Right lobe of liver (tissue), 6 donors: Measurements from ENCODE around the gene GHR. TPM values are rescaled to one million over a fixed set of nuclear protein-coding genes. Genes with fewer than 3 reads are reported as not detected.

ENCODE experiments used
- ATAC-seq, 4 donors: fragments of 200-7000 bp; cut with Tn5 transposase; one replicate each; pipeline ENCODE4 v1.9.1; 2020; ENCODE audit warnings: mild to moderate bottlenecking in 4 of 4, moderate library complexity in 4 of 4
- DNase-seq, 3 donors: peaks; one replicate each; pipeline ENCODE4 v3.0.0-alpha.2; 2020
- H3K27ac ChIP-seq, 3 donors: fragments of 200-600 bp; one replicate each; pipeline ENCODE4 v1.8.0; 2022
- H3K27me3 ChIP-seq, 2 donors: fragments of 200-600 bp; one replicate each; pipeline ENCODE4 v1.8.0; 2022
- H3K36me3 ChIP-seq, 4 donors: fragments of 200-600 bp; sonication (generic) in 1 of 4; one replicate each; pipeline versions ENCODE4 v1.5.1 to v1.8.0; 2017 to 2022; ENCODE audit warnings: control low read depth in 1 of 4
- H3K4me1 ChIP-seq, 4 donors: fragments of 200-600 bp; sonication (generic) in 1 of 4; one replicate each; pipeline versions ENCODE4 v1.5.1 to v1.8.0; 2017 to 2022; ENCODE audit warnings: control low read depth in 1 of 4
- H3K4me3 ChIP-seq, 3 donors: fragments of 200-600 bp; one replicate each; pipeline ENCODE4 v1.8.0; 2022
- H3K9me3 ChIP-seq, 4 donors: fragments of 200-600 bp; sonication (generic) in 1 of 4; one replicate each; pipeline versions ENCODE4 v1.5.1 to v1.8.0; 2017 to 2022; ENCODE audit warnings: control low read depth in 1 of 4
- POLR2A ChIP-seq: fragments of 450-650 bp; IDR thresholded peaks from one replicate; pipeline ENCODE4 v1.6.1; 2017; ENCODE audit warnings: antibody characterized with exemption, mild to moderate bottlenecking
- WGBS: methylation state at CpG from one replicate; pipeline ENCODE4 v1.1.6; 2018; ENCODE audit warnings: low coverage, low lambda C conversion rate; ENCODE audit not compliant: insufficient coverage; ENCODE audit errors: missing lambda C conversion rate; 5-methylcytosine and 5-hydroxymethylcytosine counted together
- intact Hi-C, 2 donors: fragments of 100-400 bp; cut with DNase I; formaldehyde crosslinking; loops; one replicate each; pipeline versions ENCODE4 v1.11.2 to v1.14.1; 2022
- total RNA-seq, 6 experiments: library from RNA; depleted of rRNA in 2 of 6; stranded (reverse); fragments of >200 nt in 2 of 6; fragmentation: NEBNext Ultra II Directional in 3 of 6; extraction: Animal tissue kit (Norgen Biotek cat#: 25700) in 3 of 6; gene quantifications; one replicate each; pipeline versions ENCODE4 v1.1.0 to v1.2.4, GENCODE V29; 2016 to 2023
- TF ChIP-seq, protein P1 (sequence below), 4 donors: fragments of 200-600 bp in 3 of 4; fragments of 450-650 bp in 1 of 4; IDR thresholded peaks; one replicate each; pipeline versions ENCODE4 v1.5.1 to v1.8.0; 2016 to 2022; ENCODE audit warnings: antibody characterized with exemption in 4 of 4, mild to moderate bottlenecking in 2 of 4
- donor health status: DM: no; HTN: yes; CAD: no.
- donor health status: DM: no; HTN: no; CAD: no.
- donor health status: DM: no; HTN: no; CAD: no.
- donor health status: DM: no; HTN: yes; CAD: no.
- donor health status: DM: no; HTN: yes; CAD: no.

Gene GHR
- total RNA-seq, 6 experiments from 2014 or later = 25.9 to 90.7 (median 71.9) TPM

DNA sequence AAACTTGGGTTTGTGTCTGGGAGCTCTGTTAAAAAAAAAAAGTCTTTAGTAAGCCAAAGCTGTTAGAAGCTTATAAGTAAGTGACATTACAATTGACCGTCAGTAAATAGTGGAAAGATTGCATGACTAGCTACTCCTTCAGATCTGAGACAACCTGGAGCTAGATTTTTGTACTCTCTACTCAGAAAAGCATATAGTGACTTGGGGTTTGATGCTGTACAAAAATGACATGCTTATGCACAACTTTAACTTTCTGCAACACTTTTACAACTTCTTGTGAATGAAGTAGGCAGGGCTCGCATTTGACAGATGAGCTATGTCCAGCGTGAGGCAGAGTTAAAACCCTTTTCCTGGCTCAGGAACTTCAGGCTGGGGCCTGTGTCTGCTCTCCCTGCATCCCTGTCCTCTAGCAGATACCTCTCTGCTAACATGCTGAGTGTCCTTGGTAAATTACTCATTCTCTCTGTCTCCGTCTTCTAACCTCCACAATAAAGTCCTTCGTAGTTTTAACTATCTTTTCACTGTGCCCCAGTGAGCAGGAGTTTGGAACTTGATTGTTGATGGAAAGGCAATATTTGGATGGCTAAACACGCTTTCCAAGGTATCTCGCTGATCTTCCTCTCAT, 471 bp upstream of the GHR start:
- intact Hi-C loops = no loop called here
- no peak for DNase-seq
- peak overlapping the region; percentile 45 to 88 (median 69) for H3K27ac ChIP-seq
- no peak for ATAC-seq
- no peaks in the 10 kb centered on the region for H3K27me3 ChIP-seq
- WGBS = 7% methylated on average over 7 of the region's 7 CpGs
- no peak for TF ChIP-seq POLR2A
- TF ChIP-seq, protein P1, sequence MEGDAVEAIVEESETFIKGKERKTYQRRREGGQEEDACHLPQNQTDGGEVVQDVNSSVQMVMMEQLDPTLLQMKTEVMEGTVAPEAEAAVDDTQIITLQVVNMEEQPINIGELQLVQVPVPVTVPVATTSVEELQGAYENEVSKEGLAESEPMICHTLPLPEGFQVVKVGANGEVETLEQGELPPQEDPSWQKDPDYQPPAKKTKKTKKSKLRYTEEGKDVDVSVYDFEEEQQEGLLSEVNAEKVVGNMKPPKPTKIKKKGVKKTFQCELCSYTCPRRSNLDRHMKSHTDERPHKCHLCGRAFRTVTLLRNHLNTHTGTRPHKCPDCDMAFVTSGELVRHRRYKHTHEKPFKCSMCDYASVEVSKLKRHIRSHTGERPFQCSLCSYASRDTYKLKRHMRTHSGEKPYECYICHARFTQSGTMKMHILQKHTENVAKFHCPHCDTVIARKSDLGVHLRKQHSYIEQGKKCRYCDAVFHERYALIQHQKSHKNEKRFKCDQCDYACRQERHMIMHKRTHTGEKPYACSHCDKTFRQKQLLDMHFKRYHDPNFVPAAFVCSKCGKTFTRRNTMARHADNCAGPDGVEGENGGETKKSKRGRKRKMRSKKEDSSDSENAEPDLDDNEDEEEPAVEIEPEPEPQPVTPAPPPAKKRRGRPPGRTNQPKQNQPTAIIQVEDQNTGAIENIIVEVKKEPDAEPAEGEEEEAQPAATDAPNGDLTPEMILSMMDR (IDR thresholded peaks at IDR 0.05) = no peak
- H3K9me3 ChIP-seq = no peaks in the 10 kb centered on the region
- H3K4me3 ChIP-seq = peak overlapping the region; percentile 63 to 86 (median 81)
- no peaks in the 10 kb centered on the region for H3K36me3 ChIP-seq
- peaks cover 0 to 34% (median 5%) of the 10 kb centered on the region in 4 donors for H3K4me1 ChIP-seq

DNA sequence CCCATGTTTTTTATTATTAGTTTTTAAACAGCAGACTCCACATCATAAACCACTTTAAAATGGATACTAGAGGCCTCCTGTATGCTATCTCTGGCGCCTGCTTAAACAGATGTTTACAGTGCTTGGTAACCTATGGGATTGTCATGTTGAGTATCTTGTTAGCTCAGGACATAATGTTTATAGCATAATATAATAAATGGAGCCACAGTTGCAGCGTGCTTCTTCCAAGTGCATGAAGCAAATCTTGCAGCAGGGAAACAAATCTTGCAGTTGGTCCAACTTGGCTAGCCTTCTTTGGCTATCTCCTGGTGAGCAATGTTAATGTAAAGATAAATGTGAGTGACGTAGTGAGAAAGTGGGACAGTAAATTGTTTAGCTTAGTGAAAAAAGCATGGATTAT, 2.8 kb downstream of the GHR start:
- Histone ChIP-seq H3K27ac (peak overlapping the region in 1 of 3 donors; percentile 88), H3K4me3 (peak overlapping the region in 2 of 3 donors; percentile 8 to 9), H3K36me3 (no peaks in the 10 kb centered on the region), H3K9me3 (no peaks in the 10 kb centered on the region), H3K27me3 (no peaks in the 10 kb centered on the region), H3K4me1 (peaks cover 0 to 34% (median 5%) of the 10 kb centered on the region in 4 donors)
- TF ChIP-seq POLR2A = no peak
- TF ChIP-seq, protein P1 (IDR thresholded peaks at IDR 0.05) = no peak
- 44% methylated on average over 3 of the region's 3 CpGs for WGBS
- DNase-seq (no peak), ATAC-seq (no peak)
- intact Hi-C loops = no loop called here

DNA sequence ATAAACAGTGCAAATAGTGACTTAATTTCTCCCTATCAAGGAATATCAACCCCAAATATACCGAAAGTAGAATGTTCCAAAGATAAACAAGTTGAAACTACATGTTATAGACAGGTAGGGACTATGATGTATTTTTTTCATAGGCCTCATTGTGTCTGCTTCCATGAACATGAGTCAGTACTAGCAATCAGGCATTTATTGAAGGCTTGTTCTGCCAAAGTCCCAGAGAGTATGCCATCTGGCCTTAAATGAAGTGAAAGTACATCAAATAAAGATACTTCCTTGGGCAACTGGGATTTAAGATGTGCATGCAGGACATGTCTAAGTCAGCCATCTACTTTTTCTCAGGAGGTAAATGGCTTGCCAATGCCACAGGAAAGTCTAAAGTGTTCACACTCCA, 6.5 kb downstream of the GHR start:
- Histone ChIP-seq H3K4me3 (no peak overlapping the region), H3K36me3 (no peaks in the 10 kb centered on the region), H3K27me3 (no peaks in the 10 kb centered on the region), H3K27ac (no peak overlapping the region), H3K4me1 (peaks cover 0 to 26% (median 2%) of the 10 kb centered on the region in 4 donors), H3K9me3 (no peaks in the 10 kb centered on the region)
- ATAC-seq (no peak), DNase-seq (no peak)
- intact Hi-C loops = no loop called here
- no peak for TF ChIP-seq POLR2A
- TF ChIP-seq, protein P1 (IDR thresholded peaks at IDR 0.05) = no peak
- WGBS = 71% methylated on average over 1 of the region's 1 CpG

DNA sequence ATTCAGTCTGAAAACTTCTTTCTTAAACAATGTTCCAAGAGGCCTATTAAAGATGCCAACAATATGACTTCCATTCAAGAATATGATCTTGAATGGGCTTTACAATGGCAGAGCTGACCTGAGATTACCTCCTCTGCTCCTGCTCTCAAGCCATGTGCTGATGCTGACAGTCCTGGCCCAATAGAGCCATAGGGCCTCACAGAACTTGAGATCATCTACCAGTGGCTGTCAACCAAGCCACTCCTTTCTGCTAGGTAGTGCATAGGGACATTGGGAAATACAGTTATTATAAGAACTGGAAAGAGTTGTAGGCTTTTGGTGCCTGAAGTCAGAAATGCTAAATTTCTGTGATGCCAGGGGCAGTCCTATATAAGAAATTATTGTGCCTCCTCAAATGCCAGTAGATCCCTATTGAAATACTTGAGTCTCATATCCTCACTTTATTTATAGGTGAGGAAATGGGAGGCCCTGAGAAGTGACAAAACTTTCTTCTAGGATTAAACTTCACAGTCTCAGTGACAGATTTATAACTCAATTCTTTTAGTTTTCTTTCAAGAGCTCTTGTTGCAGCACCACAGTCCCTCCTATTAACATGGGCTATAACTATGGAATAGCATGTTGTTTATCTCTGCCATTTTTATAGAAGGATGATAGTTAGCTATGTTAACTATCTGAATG, 10.9 kb downstream of the GHR start:
- ATAC-seq (no peak), DNase-seq (no peak)
- no peak for TF ChIP-seq POLR2A
- TF ChIP-seq, protein P1 (IDR thresholded peaks at IDR 0.05) = no peak
- Histone ChIP-seq H3K4me1 (peaks cover 0 to 12% (median 2%) of the 10 kb centered on the region in 4 donors), H3K36me3 (no peaks in the 10 kb centered on the region), H3K4me3 (no peak overlapping the region), H3K27me3 (no peaks in the 10 kb centered on the region), H3K27ac (no peak overlapping the region), H3K9me3 (no peaks in the 10 kb centered on the region)
- intact Hi-C loops = no loop called here
